GM18909 (cell line): ENCODE data around the gene PCNT.

Experiments used
- ATAC-seq: cut with Tn5 transposase; IDR thresholded peaks from one replicate; pipeline ENCODE4 v1.9.1; 2021; ENCODE audit warnings: mild to moderate bottlenecking; ENCODE audit not compliant: unreplicated experiment, poor library complexity

Gene PCNT

GRCh38 chr21:46375560-46376230 lies 51.7 kb downstream of the PCNT start:
- ATAC-seq: no peak

GRCh38 chr21:46376231-46376628 lies 52.3 kb downstream of the PCNT start:
- no peak for ATAC-seq

- no peak for ATAC-seq
Measured at GRCh38 chr21:46376856-46377453, 53.0 kb downstream of the PCNT start.

GRCh38 chr21:46377789-46378188 lies 53.8 kb downstream of the PCNT start:
- ATAC-seq: no peak

GRCh38 chr21:46379105-46379504 lies 55.1 kb downstream of the PCNT start:
- ATAC-seq: no peak

GRCh38 chr21:46379691-46380090 lies 55.7 kb downstream of the PCNT start:
- no peak for ATAC-seq

- no peak for ATAC-seq
Measured at GRCh38 chr21:46381541-46381940, 57.6 kb downstream of the PCNT start.

GRCh38 chr21:46384556-46384955 lies 60.6 kb downstream of the PCNT start:
- ATAC-seq: no peak

- no peak for ATAC-seq
Measured at GRCh38 chr21:46385846-46386733, 62.1 kb downstream of the PCNT start.

GRCh38 chr21:46386734-46387088 lies 62.8 kb downstream of the PCNT start:
- ATAC-seq: no peak

- no peak for ATAC-seq
Measured at GRCh38 chr21:46388206-46388880, 64.4 kb downstream of the PCNT start.

- ATAC-seq: no peak
Measured at GRCh38 chr21:46388896-46389295, 64.9 kb downstream of the PCNT start.

GRCh38 chr21:46390603-46391545 lies 66.9 kb downstream of the PCNT start:
- no peak for ATAC-seq

- ATAC-seq: no peak
Measured at GRCh38 chr21:46391773-46392172, 67.8 kb downstream of the PCNT start.

GRCh38 chr21:46392921-46393320 lies 69.0 kb downstream of the PCNT start:
- ATAC-seq: no peak

GRCh38 chr21:46393451-46393940 lies 69.5 kb downstream of the PCNT start:
- ATAC-seq: no peak

GRCh38 chr21:46393941-46394594 lies 70.1 kb downstream of the PCNT start:
- ATAC-seq: no peak

GRCh38 chr21:46394595-46395104 lies 70.7 kb downstream of the PCNT start:
- ATAC-seq: no peak
